Endothelial cell (in vitro differentiated cells): ENCODE data around the gene YPEL2. TPM values are rescaled to one million over a fixed set of nuclear protein-coding genes. Genes with fewer than 3 reads are reported as not detected.

Source experiments
- DNase-seq: peaks from one replicate; pipeline ENCODE4 v3.0.0; 2021; ENCODE audit warnings: low spot score
- H3K27ac Mint-ChIP-seq: one replicate; pipeline ENCODE4 v1.8.0; 2021; ENCODE audit warnings: mixed read lengths, inconsistent platforms; ENCODE audit not compliant: unreplicated experiment
- H3K27me3 Mint-ChIP-seq: one replicate; pipeline ENCODE4 v1.8.0; 2021; ENCODE audit warnings: mild to moderate bottlenecking, moderate library complexity, mixed read lengths, inconsistent platforms; ENCODE audit not compliant: unreplicated experiment
- H3K36me3 Mint-ChIP-seq: one replicate; pipeline ENCODE4 v1.8.0; 2021; ENCODE audit warnings: mild to moderate bottlenecking, low read depth, mixed read lengths, inconsistent platforms; ENCODE audit not compliant: unreplicated experiment
- H3K4me1 Mint-ChIP-seq: one replicate; pipeline ENCODE4 v1.8.0; 2021; ENCODE audit warnings: mild to moderate bottlenecking, mixed read lengths, inconsistent platforms; ENCODE audit not compliant: unreplicated experiment
- H3K4me3 Mint-ChIP-seq: one replicate; pipeline ENCODE4 v1.8.0; 2021; ENCODE audit warnings: mild to moderate bottlenecking, mixed read lengths, inconsistent platforms; ENCODE audit not compliant: unreplicated experiment
- H3K9me3 Mint-ChIP-seq: one replicate; pipeline ENCODE4 v1.8.0; 2021; ENCODE audit warnings: mixed read lengths, inconsistent platforms; ENCODE audit not compliant: unreplicated experiment
- total RNA-seq: library from RNA; stranded (reverse); fragmentation: NEBNext Ultra II Directional; extraction: Animal tissue kit (Norgen Biotek cat#: 25700); gene quantifications from one replicate; pipeline ENCODE4 v1.2.1, GENCODE V29; 2021; ENCODE audit not compliant: unreplicated experiment
- TF ChIP-seq, protein P1 (sequence below): fragments of 200-600 bp; sonication (generic); IDR thresholded peaks from one replicate; pipeline ENCODE4 v1.5.0; 2021; ENCODE audit warnings: antibody characterized with exemption; ENCODE audit not compliant: unreplicated experiment

Gene YPEL2
- total RNA-seq, 1 donor from 2014 or later, result 16.7 TPM

DNA sequence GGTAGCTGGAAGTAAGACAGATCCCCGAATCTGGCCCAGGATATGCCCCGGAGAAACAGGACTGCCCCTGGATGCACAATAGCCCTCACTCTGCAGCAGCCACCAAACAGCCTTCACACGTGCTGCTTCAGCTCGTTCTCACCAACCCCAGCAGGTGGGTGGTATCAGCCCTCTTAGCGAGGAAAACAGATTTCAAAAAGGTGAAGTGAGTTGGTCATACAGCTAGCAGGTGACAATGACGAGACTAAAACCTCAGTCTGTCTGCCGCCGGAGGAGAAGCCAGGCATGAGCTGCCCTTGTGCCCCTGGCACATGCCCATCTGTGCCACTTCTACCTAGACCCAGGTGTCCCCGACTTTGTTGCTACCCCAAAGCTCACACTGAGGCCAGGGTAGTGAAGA lies 92.4 kb downstream of the YPEL2 start:
- H3K27me3 Mint-ChIP-seq, result no peaks in the 10 kb centered on the region
- no peak overlapping the region for H3K27ac Mint-ChIP-seq
- no peak for DNase-seq
- no peaks in the 10 kb centered on the region for H3K36me3 Mint-ChIP-seq
- TF ChIP-seq, protein P1, sequence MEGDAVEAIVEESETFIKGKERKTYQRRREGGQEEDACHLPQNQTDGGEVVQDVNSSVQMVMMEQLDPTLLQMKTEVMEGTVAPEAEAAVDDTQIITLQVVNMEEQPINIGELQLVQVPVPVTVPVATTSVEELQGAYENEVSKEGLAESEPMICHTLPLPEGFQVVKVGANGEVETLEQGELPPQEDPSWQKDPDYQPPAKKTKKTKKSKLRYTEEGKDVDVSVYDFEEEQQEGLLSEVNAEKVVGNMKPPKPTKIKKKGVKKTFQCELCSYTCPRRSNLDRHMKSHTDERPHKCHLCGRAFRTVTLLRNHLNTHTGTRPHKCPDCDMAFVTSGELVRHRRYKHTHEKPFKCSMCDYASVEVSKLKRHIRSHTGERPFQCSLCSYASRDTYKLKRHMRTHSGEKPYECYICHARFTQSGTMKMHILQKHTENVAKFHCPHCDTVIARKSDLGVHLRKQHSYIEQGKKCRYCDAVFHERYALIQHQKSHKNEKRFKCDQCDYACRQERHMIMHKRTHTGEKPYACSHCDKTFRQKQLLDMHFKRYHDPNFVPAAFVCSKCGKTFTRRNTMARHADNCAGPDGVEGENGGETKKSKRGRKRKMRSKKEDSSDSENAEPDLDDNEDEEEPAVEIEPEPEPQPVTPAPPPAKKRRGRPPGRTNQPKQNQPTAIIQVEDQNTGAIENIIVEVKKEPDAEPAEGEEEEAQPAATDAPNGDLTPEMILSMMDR, result no peak
- H3K4me3 Mint-ChIP-seq, result no peak overlapping the region
- H3K4me1 Mint-ChIP-seq, result peaks cover 42% of the 10 kb centered on the region
- H3K9me3 Mint-ChIP-seq, result no peaks in the 10 kb centered on the region

DNA sequence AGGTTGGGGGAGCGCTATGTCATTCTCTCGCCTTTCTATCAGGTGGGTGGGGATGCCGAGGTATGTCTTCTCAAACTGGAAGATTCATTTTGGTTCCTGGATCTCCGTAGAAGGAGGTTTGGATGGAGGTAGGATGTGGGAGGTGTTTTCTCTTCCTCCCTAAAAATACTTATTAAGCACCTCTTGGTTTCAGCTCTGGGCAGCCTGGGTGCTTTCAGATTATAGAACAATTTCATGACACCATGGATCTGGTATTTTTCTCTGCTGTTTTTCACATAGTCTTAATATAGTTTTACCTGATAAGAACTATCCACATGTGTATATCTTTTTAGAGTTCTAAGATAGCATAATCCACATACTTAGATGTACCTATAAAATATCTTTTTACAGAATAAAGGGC lies 92.9 kb downstream of the YPEL2 start:
- no peak for DNase-seq
- no peak overlapping the region for H3K4me3 Mint-ChIP-seq
- no peak overlapping the region for H3K27ac Mint-ChIP-seq
- H3K9me3 Mint-ChIP-seq, result no peaks in the 10 kb centered on the region
- TF ChIP-seq, protein P1, result no peak
- no peaks in the 10 kb centered on the region for H3K27me3 Mint-ChIP-seq
- H3K36me3 Mint-ChIP-seq, result no peaks in the 10 kb centered on the region
- H3K4me1 Mint-ChIP-seq, result peaks cover 44% of the 10 kb centered on the region

DNA sequence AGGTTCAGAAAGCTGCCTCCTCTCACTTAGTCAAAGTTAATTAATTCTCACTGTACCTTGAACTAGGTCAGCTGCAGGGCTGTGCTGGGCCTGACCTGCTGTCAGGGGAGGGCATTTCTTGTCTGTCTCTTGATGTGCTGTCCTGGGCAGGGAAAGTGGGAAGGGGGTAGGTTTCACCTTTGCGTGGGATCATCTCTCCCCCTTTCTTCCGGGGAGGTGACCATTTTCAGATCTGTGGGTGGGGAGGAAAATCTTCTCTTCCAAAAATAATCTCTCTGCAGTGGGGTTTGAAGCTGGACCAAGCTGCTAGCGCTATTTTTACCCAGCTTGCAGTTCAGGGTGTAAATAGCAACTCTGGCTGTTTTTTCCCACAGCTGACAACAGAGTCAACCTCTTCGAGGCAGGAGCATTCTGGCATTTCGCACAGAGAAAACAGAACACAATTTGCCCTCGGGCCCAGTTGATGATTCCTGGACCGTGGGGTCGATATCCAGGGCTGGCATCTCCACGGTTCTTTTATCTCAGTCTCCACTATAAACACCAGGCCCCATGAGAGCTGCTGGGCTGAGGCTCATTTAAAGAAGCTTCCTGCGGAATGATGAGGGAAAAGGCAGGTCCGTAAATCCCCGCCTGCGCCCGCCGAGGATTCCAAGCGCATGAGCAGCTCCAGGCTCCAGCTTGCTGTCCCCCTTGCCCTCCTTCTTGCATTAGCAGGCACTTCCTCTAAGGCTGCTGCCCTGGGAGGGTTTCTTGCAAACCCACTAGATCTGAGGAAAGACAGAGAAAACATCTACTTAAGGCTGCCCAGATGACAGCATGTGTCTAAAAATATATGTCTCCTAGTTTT lies 93.9 kb downstream of the YPEL2 start:
- Mint-ChIP-seq H3K36me3 (no peaks in the 10 kb centered on the region), H3K27ac (peak overlapping the region; percentile 67), H3K4me3 (no peak overlapping the region), H3K9me3 (no peaks in the 10 kb centered on the region), H3K27me3 (no peaks in the 10 kb centered on the region), H3K4me1 (peaks cover 44% of the 10 kb centered on the region)
- no peak for DNase-seq
- TF ChIP-seq, protein P1, result no peak

DNA sequence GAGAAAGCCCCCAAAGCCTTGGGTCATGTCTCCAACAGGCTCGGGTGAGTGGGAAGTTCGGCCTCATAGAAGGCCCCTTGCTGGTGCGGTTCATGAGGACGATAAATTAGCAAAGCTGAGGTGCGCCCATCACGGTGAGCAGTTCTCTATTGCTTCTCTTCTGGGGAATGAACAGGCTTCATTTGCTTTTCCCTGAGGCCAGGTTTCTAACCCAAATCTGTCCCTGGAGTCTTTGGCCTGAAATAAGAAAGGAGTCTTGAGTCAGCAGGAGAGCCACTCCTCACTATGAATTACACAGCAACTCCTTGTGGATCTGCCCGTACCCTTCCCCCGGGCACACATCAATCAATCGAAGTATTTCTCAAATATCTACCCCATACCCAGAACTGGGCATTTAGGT lies 94.6 kb downstream of the YPEL2 start:
- H3K27me3 Mint-ChIP-seq, result no peaks in the 10 kb centered on the region
- H3K4me3 Mint-ChIP-seq, result no peak overlapping the region
- no peaks in the 10 kb centered on the region for H3K9me3 Mint-ChIP-seq
- peaks cover 44% of the 10 kb centered on the region for H3K4me1 Mint-ChIP-seq
- TF ChIP-seq, protein P1, result no peak
- DNase-seq, result no peak
- H3K36me3 Mint-ChIP-seq, result no peaks in the 10 kb centered on the region
- peak overlapping the region; percentile 80 for H3K27ac Mint-ChIP-seq

DNA sequence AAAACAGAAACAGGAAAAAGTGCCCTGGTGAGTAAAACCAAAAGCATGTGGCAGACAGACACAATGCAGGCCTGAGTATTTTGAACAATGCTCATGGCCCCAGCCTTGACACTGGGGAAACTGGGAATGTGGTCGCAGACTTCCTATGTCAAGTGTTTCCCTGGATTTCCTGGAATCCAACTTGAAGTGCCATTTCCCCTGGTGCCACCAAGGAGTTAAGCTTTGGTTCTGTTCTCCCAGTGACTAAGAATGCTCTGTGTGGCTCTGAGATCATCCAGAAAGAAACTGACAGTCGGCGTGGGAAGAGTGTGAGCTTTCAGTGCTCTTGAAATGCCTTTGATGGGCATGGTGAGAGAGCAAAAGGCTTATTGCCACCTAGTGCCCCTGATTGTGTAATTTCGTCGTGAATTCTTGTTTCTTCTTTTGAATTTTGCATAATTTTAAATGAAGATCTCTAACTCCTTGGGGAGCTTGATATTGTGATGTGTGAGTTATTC lies 96.0 kb downstream of the YPEL2 start:
- Mint-ChIP-seq H3K4me3 (no peak overlapping the region), H3K27me3 (no peaks in the 10 kb centered on the region), H3K27ac (peak overlapping the region; percentile 97), H3K9me3 (no peaks in the 10 kb centered on the region), H3K36me3 (peaks cover 6% of the 10 kb centered on the region), H3K4me1 (peaks cover 48% of the 10 kb centered on the region)
- peak; percentile 31 for DNase-seq
- TF ChIP-seq, protein P1, result no peak
